ENCODE results near the gene PLLP. TPM values are rescaled to one million over a fixed set of nuclear protein-coding genes. Genes with fewer than 3 reads are reported as not detected.

The PLLP gene
- total RNA-seq (2021) (1.8 and 2.8 TPM in 2 replicates), Bru-seq, nascent RNA (percentile 29 among the genes with signal in this experiment), BruChase-seq, experiment 1, labeled RNA remaining after a 2-hour chase (percentile 15 among the genes with signal in this experiment), BruChase-seq, experiment 2, labeled RNA remaining after a 6-hour chase (percentile 20 among the genes with signal in this experiment)
- long read RNA-seq, partial matches to known transcripts = 0 of 6 reads
- long read RNA-seq, other reads (novel, unspliced or antisense) = 4 of 6 reads

- H3F3A ChIP-seq (ENCODE audit: insufficient read depth, low read depth) = peaks cover 39% of the 10 kb centered on the region
- no peaks in the 10 kb centered on the region for H3K27me3 ChIP-seq (ENCODE audit: insufficient read depth, low read depth)
- no TSS peak for BruUV-seq (replicated peaks)
- H2AFZ ChIP-seq = peak within 1 kb of the TSS; percentile 86
- peak in 1 of 2 experiments; percentile 54 for DNase-seq
- no peaks in the 10 kb centered on the region for H3K79me2 ChIP-seq (ENCODE audit: low read depth)
- H3K36me3 ChIP-seq (ENCODE audit: low read depth) = no peaks in the 10 kb centered on the region
- peak within 1 kb of the TSS; percentile 68 for H3K4me3 ChIP-seq
- intact Hi-C loops (cut with micrococcal nuclease; ENCODE audit: unreplicated experiment) = no loop called here
- CTCF ChIA-PET = no interaction called here
- no peak for TF ChIP-seq CTCF (conservative IDR thresholded peaks at IDR 0.05)
- no peak for TF ChIP-seq EZH2 (IDR thresholded peaks at IDR 0.05; ENCODE audit: low read depth)
- no peaks in the 10 kb centered on the region for H3K9me2 ChIP-seq (ENCODE audit: insufficient read depth)
- POLR2A ChIA-PET (ENCODE audit: unreplicated experiment) = interaction anchor here (0.6 kb wide), 2 partner anchors 69 to 954 kb away, joined by 4 to 8 read pairs; no protein-coding TSS in a partner anchor
- peaks cover 26% of the 10 kb centered on the region for H3K4me1 ChIP-seq (replicated peaks; ENCODE audit: insufficient read depth)
- H3K9me3 ChIP-seq (ENCODE audit: insufficient read depth, low read depth) = no peaks in the 10 kb centered on the region
- no peak within 1 kb of the TSS for H3K27ac ChIP-seq
- H3K4me2 ChIP-seq = peak within 1 kb of the TSS; percentile 84
- H4K20me1 ChIP-seq (ENCODE audit: insufficient read depth) = no peaks in the 10 kb centered on the region
These were observed at the start of gene PLLP for GRCh38 chr16:57284209-57284951. Gene PLLP, minus strand, starts transcription at chr16:57284672. Its CDS starts 132 bp downstream, at chr16:57284540.

GRCh38 chr16:57333402-57333801, 48.9 kb upstream of the PLLP start:
- Histone ChIP-seq H3K9me2 (ENCODE audit: insufficient read depth) (no peaks in the 10 kb centered on the region), H3K9me3 (ENCODE audit: insufficient read depth, low read depth) (peaks cover 2% of the 10 kb centered on the region; the same call in 1 of the 2 replicates), H4K20me1 (ENCODE audit: insufficient read depth) (no peaks in the 10 kb centered on the region), H3K4me2 (no peak overlapping the region), H2AFZ (no peak overlapping the region), H3K4me3 (no peak overlapping the region), H3F3A (ENCODE audit: insufficient read depth, low read depth) (no peaks in the 10 kb centered on the region), H3K36me3 (ENCODE audit: low read depth) (no peaks in the 10 kb centered on the region), H3K27me3 (ENCODE audit: insufficient read depth, low read depth) (no peaks in the 10 kb centered on the region), H3K79me2 (ENCODE audit: low read depth) (no peaks in the 10 kb centered on the region), H3K27ac (no peak overlapping the region), H3K4me1 (replicated peaks; ENCODE audit: insufficient read depth) (no peaks in the 10 kb centered on the region)
- intact Hi-C loops (cut with micrococcal nuclease; ENCODE audit: unreplicated experiment) = no loop called here
- TF ChIP-seq EZH2 (IDR thresholded peaks at IDR 0.05; ENCODE audit: low read depth) (no peak), CTCF (conservative IDR thresholded peaks at IDR 0.05) (no peak)
- POLR2A ChIA-PET (ENCODE audit: unreplicated experiment) = interaction anchor here (0.6 to 0.7 kb wide), 2 partner anchors 372 to 854 kb away, joined by 3 to 10 read pairs; no protein-coding TSS in a partner anchor
- CTCF ChIA-PET = no interaction called here
- DNase-seq = no peak
- BruUV-seq (replicated peaks) = no TSS peak

GRCh38 chr16:57331355-57331754, 46.9 kb upstream of the PLLP start:
- H2AFZ ChIP-seq = no peak overlapping the region
- no peak for DNase-seq
- POLR2A ChIA-PET (ENCODE audit: unreplicated experiment) = no interaction called here
- intact Hi-C loops (cut with micrococcal nuclease; ENCODE audit: unreplicated experiment) = no loop called here
- no peaks in the 10 kb centered on the region for H3F3A ChIP-seq (ENCODE audit: insufficient read depth, low read depth)
- peaks cover 2% of the 10 kb centered on the region; the same call in 1 of the 2 replicates for H3K9me3 ChIP-seq (ENCODE audit: insufficient read depth, low read depth)
- no peaks in the 10 kb centered on the region for H3K27me3 ChIP-seq (ENCODE audit: insufficient read depth, low read depth)
- H3K4me1 ChIP-seq (replicated peaks; ENCODE audit: insufficient read depth) = no peaks in the 10 kb centered on the region
- no peak for TF ChIP-seq CTCF (conservative IDR thresholded peaks at IDR 0.05)
- H4K20me1 ChIP-seq (ENCODE audit: insufficient read depth) = no peaks in the 10 kb centered on the region
- no peak overlapping the region for H3K4me2 ChIP-seq
- no peaks in the 10 kb centered on the region for H3K36me3 ChIP-seq (ENCODE audit: low read depth)
- CTCF ChIA-PET = interaction anchor here (0.6 kb wide), 2 partner anchors 9 to 296 kb away, joined by 5 to 22 read pairs; no protein-coding TSS in a partner anchor
- BruUV-seq (replicated peaks) = no TSS peak
- no peaks in the 10 kb centered on the region for H3K79me2 ChIP-seq (ENCODE audit: low read depth)
- peaks cover 3% of the 10 kb centered on the region; the same call in 1 of the 2 replicates for H3K9me2 ChIP-seq (ENCODE audit: insufficient read depth)
- no peak overlapping the region for H3K27ac ChIP-seq
- no peak overlapping the region for H3K4me3 ChIP-seq
